GM18868 (cell line): Measurements from ENCODE around the gene TMCC1.

Experiments used
- ATAC-seq: cut with Tn5 transposase; IDR thresholded peaks from one replicate; pipeline ENCODE4 v1.9.1; 2021; ENCODE audit warnings: mild to moderate bottlenecking, moderate library complexity; ENCODE audit not compliant: unreplicated experiment

Gene TMCC1

GRCh38 chr3:129626744-129627349, 266.7 kb downstream of the TMCC1 start:
- peak; percentile 93 for ATAC-seq

DNA sequence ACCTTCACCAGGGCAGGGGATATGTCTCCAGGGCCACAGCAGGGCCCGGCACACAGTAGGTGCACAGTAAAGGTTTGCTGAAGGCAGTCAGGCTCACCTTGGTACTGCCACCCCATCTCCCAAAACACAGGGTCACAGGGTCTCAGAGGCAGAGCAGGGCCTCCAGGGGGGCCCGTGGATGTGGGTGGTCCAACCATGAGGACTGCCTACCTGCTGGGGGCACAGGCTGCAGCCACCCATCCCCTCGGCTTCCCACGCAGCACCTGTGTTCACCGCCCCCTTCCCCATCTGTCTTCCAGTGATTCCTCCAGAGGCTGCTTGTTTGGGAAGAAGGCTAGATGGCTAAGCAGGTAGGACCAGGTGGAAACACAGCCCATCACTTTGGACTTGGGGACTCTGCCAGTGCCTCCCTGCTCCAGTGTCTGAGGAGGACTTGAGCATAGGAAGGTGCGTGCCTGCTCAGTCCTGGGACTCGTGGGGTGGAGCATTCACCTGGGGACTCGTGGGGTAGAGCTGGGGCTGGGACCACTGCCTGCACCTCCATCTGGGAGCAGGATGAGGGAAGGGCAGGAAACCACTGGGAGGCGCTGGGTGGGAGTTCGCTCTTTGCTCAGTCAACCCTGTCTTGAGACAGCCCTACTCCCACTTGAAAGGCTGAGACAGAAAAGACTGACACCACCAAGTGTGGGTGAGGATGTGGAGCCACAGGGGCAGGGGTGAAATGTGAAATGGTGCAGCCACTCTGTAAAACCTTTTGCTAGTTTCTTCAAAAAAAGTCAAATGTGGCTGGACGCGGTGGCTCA, 268.2 kb downstream of the TMCC1 start:
- ATAC-seq: no peak

DNA sequence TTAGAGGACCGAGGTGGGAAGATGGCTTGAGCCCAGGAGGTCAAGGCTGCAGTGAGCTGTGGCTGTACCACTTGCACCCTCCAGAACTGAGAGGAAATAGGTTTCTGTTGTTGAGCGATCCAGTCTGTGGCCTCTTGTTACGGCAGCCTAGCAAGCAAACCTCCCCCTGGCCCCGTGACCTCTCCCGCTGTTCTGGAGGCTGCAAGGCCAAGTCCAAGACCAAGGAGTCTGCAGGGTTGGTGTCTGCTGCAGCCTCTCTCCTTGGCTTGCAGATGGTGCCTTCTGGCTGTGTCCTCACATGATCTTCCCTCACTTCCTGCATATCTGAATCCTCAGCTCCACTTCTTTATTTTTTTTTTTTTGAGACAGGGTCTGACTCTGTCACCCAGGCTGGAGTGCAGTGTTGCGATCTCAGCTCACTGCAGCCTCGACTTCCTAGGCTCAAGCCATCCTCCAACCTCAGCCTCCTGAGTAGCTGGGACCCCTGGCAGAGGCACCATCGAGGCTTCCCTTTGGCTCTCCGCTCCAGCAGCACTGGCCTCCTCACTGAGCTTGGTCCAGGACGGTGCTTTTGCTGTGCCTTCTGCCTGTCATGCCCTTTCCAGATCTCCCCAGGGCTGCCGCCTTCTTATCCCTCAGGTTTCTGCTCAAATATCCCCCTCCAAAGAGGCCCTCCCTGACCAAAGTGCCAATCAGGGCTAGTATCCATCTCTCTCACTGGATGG, 269.0 kb downstream of the TMCC1 start:
- ATAC-seq: no peak

- no peak for ATAC-seq
These were observed 269.9 kb downstream of the TMCC1 start for GRCh38 chr3:129623447-129624118.

GRCh38 chr3:129622933-129623332, 270.6 kb downstream of the TMCC1 start:
- ATAC-seq: no peak

DNA sequence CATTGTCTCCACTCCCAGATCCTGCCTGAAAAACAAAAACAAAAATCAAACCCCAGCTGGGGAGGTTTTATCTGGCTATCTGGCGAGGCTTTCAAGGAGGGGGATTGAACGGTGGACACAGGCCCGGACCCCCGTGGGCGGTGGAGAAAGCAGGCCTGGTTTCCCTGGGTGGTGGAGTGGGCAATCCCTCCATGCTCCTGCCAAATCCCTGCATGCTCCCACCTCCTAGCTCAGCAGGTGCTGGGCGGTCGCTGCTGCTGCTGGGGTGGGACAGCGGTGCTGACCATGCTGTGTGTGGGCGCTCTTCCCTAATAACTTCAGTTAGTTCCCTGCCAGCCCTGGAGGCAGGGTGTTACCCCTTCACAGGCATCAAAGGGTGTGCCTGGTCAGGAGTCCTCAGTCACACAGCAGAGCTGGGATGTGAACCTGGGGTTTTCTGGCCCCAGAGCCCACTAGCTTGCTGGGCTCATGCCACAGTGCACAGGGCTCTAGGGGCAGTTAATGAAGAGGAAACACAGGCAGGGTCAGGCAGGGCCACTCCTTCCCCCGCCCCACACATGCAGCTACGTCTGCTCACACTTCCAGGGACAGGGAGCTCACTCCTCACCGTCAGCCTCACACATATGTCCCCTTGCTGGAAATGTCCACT, 271.2 kb downstream of the TMCC1 start:
- ATAC-seq: no peak

DNA sequence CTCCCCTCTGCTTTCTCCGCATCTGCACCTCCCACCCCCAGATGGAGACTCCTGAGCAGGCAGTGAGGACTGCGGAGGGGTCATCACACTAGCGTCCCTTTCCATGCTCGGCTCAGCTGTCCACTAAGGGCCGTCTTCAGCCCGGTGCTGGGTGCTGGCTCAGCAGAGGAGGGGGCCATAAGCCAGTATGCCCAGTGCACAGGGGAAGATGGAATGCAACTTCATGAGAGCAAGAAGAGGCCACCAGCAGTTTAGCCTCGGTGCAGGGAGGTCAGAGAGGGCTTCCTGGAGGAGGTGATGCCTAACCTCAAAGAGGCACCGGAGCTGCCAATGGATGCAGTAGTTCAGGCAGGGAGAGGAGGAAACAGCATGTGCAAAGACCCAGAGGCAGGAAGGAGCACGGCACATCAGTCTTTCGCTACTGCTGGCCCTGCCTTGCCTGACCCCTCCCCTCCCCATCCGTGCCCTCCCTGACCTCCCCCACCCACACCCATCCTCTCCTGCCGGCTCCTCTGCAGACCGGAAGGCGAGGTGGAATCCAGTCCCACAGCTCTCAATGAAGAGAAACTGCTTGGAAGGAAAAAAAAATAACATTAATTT, 271.8 kb downstream of the TMCC1 start:
- ATAC-seq: no peak

- no peak for ATAC-seq
These were observed 272.5 kb downstream of the TMCC1 start for GRCh38 chr3:129620828-129621559.

DNA sequence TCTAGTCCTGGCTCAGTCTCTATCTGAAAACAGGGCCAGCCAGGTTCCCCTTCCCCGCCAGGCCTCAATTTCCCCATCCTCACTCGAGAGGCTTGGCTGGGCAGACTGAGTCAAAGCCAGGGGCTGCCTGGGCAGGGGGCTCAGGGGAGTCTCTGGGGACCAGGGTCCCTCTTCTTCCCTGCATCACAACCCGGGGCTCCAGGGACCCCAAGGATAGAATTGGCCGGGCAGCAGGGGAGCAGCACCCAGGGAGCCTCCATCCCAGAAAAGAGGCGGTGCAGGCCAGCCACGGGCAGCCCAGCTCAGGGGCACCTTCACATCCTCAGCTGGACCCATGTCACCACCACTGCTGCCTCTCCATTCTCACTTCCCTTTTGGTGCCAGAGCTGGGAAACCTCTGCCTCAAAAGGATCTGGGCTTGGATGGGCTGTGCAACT, 273.8 kb downstream of the TMCC1 start:
- no peak for ATAC-seq

- no peak for ATAC-seq
These were observed 274.4 kb downstream of the TMCC1 start for GRCh38 chr3:129618901-129619671.

- no peak for ATAC-seq
These were observed 275.2 kb downstream of the TMCC1 start for GRCh38 chr3:129618186-129618820.

- ATAC-seq: no peak
These were observed 275.9 kb downstream of the TMCC1 start for GRCh38 chr3:129617381-129618185.

DNA sequence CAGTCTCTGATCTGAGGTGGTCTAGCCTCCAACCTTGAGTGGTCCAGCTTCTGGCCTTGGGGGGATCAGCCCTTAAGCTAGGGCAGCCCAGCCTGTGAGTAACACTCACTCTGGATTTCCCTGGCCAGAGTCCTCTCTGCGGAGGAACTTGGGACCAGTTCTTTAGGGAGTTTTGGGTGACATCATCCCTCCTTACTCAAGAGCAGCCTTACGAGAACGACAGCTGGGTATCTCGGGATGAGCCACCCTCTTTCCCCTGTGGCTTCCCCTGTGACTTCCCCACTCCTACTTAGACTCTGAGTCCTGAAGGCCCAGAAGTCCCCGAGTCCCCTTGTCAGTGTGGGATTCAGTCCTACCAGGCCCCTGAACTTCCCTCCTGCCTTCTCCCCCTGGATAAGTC, 276.8 kb downstream of the TMCC1 start:
- ATAC-seq: no peak

- ATAC-seq: no peak
These were observed 277.2 kb downstream of the TMCC1 start for GRCh38 chr3:129616291-129616690.

DNA sequence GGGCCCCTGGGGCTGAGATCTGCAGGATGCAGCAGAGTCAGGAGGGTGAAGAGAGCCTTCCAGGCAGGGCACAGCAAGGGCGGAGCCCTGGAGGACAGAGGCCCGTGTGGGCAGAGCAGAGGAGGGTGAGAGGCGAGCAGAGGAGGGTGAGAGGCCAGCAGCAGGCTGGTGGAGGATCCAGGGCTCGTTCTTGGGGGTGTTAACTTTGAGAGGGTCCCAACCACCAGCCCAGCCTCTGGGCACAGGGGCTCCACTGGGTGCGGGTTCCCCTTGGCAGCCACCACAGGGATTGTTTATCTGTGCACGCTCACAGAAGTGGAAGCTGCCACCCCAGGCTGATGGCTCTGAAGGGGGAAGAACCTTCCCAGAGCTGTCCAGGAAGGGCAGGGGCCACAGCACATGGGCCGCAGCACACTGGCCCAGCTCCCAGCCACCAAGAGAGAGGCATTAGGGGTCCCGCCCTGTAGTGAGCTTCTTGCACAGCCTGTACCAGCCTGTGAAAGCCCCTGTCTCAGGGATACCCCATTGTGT, 277.7 kb downstream of the TMCC1 start:
- no peak for ATAC-seq

DNA sequence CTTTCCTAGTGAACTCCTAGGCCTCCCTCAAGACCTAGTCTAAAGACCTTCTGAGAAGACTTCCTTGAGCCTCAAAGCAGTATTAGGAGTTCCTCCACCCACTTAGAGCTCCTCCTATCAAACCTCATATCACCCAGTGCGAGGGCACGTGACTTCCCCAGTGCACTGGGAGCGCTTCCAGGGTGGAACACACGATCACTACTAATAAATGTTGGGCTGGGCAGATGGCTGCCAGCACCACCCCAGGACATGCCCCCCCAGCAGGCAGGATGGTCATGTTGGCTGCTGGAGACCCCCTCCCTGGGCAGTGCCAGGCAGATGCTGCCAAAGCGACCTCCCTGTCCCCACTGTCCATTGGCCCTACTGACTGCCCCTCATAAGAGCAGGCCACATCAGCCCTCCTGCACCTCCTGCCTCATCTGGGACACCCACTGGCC, 278.6 kb downstream of the TMCC1 start:
- no peak for ATAC-seq

GRCh38 chr3:129614435-129614834, 279.1 kb downstream of the TMCC1 start:
- ATAC-seq: no peak
